ENCODE results near the gene BLCAP. TPM values are rescaled to one million over a fixed set of nuclear protein-coding genes. Genes with fewer than 3 reads are reported as not detected.

The BLCAP gene
- total and polyA plus RNA-seq, 2 experiments from 2014 or later = 65.8 to 71.9 TPM

- H3K4me1 ChIP-seq (ENCODE audit: insufficient read depth) = peaks cover 40% of the 10 kb centered on the region
- no peaks in the 10 kb centered on the region for H3K9me2 ChIP-seq (replicated peaks; ENCODE audit: insufficient read depth)
- no peak overlapping the region for H2AFZ ChIP-seq
- H3K4me3 ChIP-seq = no peak overlapping the region
- 83% methylated on average over 7 of the region's 7 CpGs for WGBS (ENCODE audit: low lambda C conversion rate, missing lambda C conversion rate)
- peaks cover 97% of the 10 kb centered on the region for H3K79me2 ChIP-seq
- no peak for DNase-seq (ENCODE audit: low spot score)
- no peak for TF ChIP-seq EZH2phosphoT487 (IDR thresholded peaks at IDR 0.05; ENCODE audit: low read depth, severe bottlenecking, unreplicated experiment)
- no peak for TF ChIP-seq EZH2 (IDR thresholded peaks at IDR 0.05; ENCODE audit: borderline replicate concordance)
- TF ChIP-seq CTCF (IDR thresholded peaks at IDR 0.05; ENCODE audit: poor library complexity) = no peak
- H3K36me3 ChIP-seq (replicated peaks; ENCODE audit: insufficient read depth, low read depth) = no peaks in the 10 kb centered on the region
- H3K27ac ChIP-seq = peak overlapping the region; percentile 78
- no peak overlapping the region for H3K4me2 ChIP-seq
- H4K20me1 ChIP-seq (ENCODE audit: insufficient read depth, poor library complexity, severe bottlenecking) = peaks cover 63% of the 10 kb centered on the region
- no peaks in the 10 kb centered on the region for H3K27me3 ChIP-seq
- no peaks in the 10 kb centered on the region for H3K9me3 ChIP-seq (ENCODE audit: low read depth)
These were observed 9.6 kb downstream of the BLCAP start for GRCh38 chr20:37518059-37518458.

GRCh38 chr20:37516811-37517750 lies 10.6 kb downstream of the BLCAP start:
- TF ChIP-seq EZH2 (IDR thresholded peaks at IDR 0.05; ENCODE audit: borderline replicate concordance) (no peak), EZH2phosphoT487 (IDR thresholded peaks at IDR 0.05; ENCODE audit: low read depth, severe bottlenecking, unreplicated experiment) (no peak)
- Histone ChIP-seq H3K9me3 (ENCODE audit: low read depth) (no peaks in the 10 kb centered on the region), H4K20me1 (ENCODE audit: insufficient read depth, poor library complexity, severe bottlenecking) (peaks cover 64% of the 10 kb centered on the region), H3K27me3 (no peaks in the 10 kb centered on the region), H3K36me3 (replicated peaks; ENCODE audit: insufficient read depth, low read depth) (no peaks in the 10 kb centered on the region), H3K4me1 (ENCODE audit: insufficient read depth) (peaks cover 40% of the 10 kb centered on the region), H3K27ac (peak overlapping the region; percentile 78), H3K4me3 (no peak overlapping the region), H3K4me2 (peak overlapping the region; percentile 45), H2AFZ (no peak overlapping the region), H3K79me2 (peaks cover 97% of the 10 kb centered on the region), H3K9me2 (replicated peaks; ENCODE audit: insufficient read depth) (no peaks in the 10 kb centered on the region)
- WGBS (ENCODE audit: low lambda C conversion rate, missing lambda C conversion rate) = 33% methylated on average over 13 of the region's 13 CpGs
- peak; percentile 63 for DNase-seq (ENCODE audit: low spot score)

GRCh38 chr20:37515876-37516275 lies 11.8 kb downstream of the BLCAP start:
- Histone ChIP-seq H3K27me3 (no peaks in the 10 kb centered on the region), H3K79me2 (peaks cover 91% of the 10 kb centered on the region), H3K27ac (peak overlapping the region; percentile 78), H3K36me3 (replicated peaks; ENCODE audit: insufficient read depth, low read depth) (no peaks in the 10 kb centered on the region), H3K9me2 (replicated peaks; ENCODE audit: insufficient read depth) (no peaks in the 10 kb centered on the region), H3K9me3 (ENCODE audit: low read depth) (no peaks in the 10 kb centered on the region), H2AFZ (no peak overlapping the region), H3K4me1 (ENCODE audit: insufficient read depth) (peaks cover 40% of the 10 kb centered on the region), H3K4me2 (no peak overlapping the region), H4K20me1 (ENCODE audit: insufficient read depth, poor library complexity, severe bottlenecking) (peaks cover 58% of the 10 kb centered on the region), H3K4me3 (no peak overlapping the region)
- TF ChIP-seq EZH2 (IDR thresholded peaks at IDR 0.05; ENCODE audit: borderline replicate concordance) (no peak), CTCF (IDR thresholded peaks at IDR 0.05; ENCODE audit: poor library complexity) (no peak), EZH2phosphoT487 (IDR thresholded peaks at IDR 0.05; ENCODE audit: low read depth, severe bottlenecking, unreplicated experiment) (no peak)
- WGBS (ENCODE audit: low lambda C conversion rate, missing lambda C conversion rate) = 85% methylated on average over 4 of the region's 4 CpGs
- no peak for DNase-seq (ENCODE audit: low spot score)

GRCh38 chr20:37513779-37514359 lies 13.8 kb downstream of the BLCAP start:
- 80% methylated on average over 4 of the region's 4 CpGs for WGBS (ENCODE audit: low lambda C conversion rate, missing lambda C conversion rate)
- Histone ChIP-seq H4K20me1 (ENCODE audit: insufficient read depth, poor library complexity, severe bottlenecking) (peaks cover 38% of the 10 kb centered on the region), H3K79me2 (peaks cover 80% of the 10 kb centered on the region)

More at GRCh38 chr20:37513779-37514359, 13.8 kb downstream of the BLCAP start:
- Histone ChIP-seq H3K27me3 (no peaks in the 10 kb centered on the region), H3K36me3 (replicated peaks; ENCODE audit: insufficient read depth, low read depth) (no peaks in the 10 kb centered on the region), H3K9me3 (ENCODE audit: low read depth) (no peaks in the 10 kb centered on the region), H3K4me3 (no peak overlapping the region), H3K27ac (no peak overlapping the region), H2AFZ (no peak overlapping the region), H3K4me2 (no peak overlapping the region), H3K9me2 (replicated peaks; ENCODE audit: insufficient read depth) (no peaks in the 10 kb centered on the region), H3K4me1 (ENCODE audit: insufficient read depth) (peaks cover 29% of the 10 kb centered on the region)
- no peak for TF ChIP-seq CTCF (IDR thresholded peaks at IDR 0.05; ENCODE audit: poor library complexity)
- DNase-seq (ENCODE audit: low spot score) = no peak

Measured in hepatocyte (in vitro differentiated cells).